GM12801 (cell line): ENCODE measurements around the gene USP53.

Source experiments
- TF ChIP-seq, protein P1 (sequence below): IDR thresholded peaks from one replicate; pipeline ENCODE4 v1.5.1; 2011; ENCODE audit warnings: control low read depth; ENCODE audit not compliant: insufficient read length; ENCODE audit errors: extremely low read depth

Gene USP53

GRCh38 chr4:119191505-119191904 lies 21.0 kb upstream of the USP53 start:
- TF ChIP-seq, protein P1, sequence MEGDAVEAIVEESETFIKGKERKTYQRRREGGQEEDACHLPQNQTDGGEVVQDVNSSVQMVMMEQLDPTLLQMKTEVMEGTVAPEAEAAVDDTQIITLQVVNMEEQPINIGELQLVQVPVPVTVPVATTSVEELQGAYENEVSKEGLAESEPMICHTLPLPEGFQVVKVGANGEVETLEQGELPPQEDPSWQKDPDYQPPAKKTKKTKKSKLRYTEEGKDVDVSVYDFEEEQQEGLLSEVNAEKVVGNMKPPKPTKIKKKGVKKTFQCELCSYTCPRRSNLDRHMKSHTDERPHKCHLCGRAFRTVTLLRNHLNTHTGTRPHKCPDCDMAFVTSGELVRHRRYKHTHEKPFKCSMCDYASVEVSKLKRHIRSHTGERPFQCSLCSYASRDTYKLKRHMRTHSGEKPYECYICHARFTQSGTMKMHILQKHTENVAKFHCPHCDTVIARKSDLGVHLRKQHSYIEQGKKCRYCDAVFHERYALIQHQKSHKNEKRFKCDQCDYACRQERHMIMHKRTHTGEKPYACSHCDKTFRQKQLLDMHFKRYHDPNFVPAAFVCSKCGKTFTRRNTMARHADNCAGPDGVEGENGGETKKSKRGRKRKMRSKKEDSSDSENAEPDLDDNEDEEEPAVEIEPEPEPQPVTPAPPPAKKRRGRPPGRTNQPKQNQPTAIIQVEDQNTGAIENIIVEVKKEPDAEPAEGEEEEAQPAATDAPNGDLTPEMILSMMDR = no peak

GRCh38 chr4:119197772-119198212 lies 14.7 kb upstream of the USP53 start:
- TF ChIP-seq, protein P1 = no peak

DNA sequence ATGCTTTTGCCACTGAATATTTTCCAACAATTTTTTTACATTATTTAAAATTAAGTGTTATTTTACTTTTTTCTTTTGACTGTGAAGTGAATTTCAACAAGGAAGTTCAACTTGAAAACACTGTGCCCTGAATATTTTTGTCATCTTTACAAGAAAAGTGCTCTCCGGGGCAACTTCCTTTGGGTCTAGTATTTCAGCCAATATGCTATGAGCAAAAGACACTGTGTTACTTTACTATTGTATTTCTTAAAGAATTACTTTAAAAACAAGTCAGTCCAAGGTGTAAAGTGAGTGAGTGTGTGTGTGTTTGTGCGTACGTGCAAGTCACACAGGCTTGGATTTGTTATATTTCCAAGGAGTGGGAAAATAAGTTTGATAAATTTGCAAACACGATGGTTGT lies 7.6 kb upstream of the USP53 start:
- TF ChIP-seq, protein P1 = no peak

DNA sequence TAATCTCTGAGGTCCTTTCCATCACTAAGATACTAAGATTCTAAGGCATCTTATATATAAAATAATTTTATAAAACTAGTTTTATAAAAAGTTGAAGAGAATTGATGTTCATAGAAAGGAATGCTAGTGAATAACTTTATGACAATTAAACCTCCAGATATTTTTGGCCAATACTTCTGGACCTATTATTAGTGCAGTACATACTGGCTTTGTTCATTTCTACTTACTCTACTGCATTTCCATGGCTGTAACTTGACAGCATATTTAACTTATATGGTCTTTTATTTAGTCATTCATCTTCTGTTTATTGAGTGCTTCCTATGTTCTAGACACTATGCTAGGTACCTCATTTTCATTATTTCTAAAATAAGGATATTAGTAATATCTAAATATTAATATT lies 6.8 kb upstream of the USP53 start:
- TF ChIP-seq, protein P1 = no peak

GRCh38 chr4:119206178-119206577 lies 6.3 kb upstream of the USP53 start:
- TF ChIP-seq, protein P1 = no peak

DNA sequence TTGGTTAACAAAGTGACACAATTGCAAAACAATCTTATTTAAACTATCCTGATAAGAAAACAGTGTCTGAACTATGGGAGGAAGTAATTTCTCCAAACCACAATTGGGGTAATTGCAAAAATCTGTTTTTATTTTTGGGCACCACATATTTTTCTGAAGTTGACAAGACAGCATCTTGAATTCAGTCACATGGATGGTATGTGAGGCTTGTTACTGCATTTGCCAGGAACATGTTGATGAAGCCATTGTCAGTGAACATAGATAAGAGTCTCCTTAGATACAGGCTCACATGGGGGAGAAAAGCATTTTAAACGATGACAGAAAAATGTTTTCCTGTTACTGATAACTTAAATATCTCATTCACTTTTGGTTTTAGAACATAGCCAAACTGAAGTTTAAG lies 5.5 kb upstream of the USP53 start:
- TF ChIP-seq, protein P1 = no peak

- TF ChIP-seq, protein P1 = no peak
Observed at GRCh38 chr4:119209077-119209476, 3.4 kb upstream of the USP53 start.

DNA sequence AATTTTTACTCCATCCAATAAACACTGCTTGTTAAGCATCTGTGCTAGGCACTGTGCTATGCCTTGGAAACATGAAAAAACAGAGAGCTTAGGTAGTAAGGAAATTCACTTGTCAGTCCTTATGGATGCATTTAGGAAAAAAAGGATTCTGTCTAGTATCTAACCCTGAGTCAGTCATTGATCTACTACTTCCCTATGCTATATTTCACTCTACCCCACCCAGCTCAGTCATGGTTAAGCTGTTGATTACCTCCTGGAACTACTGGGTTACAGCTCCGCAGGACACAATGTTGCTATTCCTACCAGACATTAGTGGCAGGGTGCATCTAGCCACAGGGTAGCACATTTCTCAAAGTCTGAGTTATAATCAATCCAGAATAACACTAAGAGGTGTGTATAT lies 2.9 kb upstream of the USP53 start:
- TF ChIP-seq, protein P1 = no peak
